ENCODE results near the gene PEAK3. TPM values are rescaled to one million over a fixed set of nuclear protein-coding genes. Genes with fewer than 3 reads are reported as not detected.

The PEAK3 gene
- polyA plus RNA-seq, 3 donors, result 2.4 to 6.3 (median 2.9) TPM

DNA sequence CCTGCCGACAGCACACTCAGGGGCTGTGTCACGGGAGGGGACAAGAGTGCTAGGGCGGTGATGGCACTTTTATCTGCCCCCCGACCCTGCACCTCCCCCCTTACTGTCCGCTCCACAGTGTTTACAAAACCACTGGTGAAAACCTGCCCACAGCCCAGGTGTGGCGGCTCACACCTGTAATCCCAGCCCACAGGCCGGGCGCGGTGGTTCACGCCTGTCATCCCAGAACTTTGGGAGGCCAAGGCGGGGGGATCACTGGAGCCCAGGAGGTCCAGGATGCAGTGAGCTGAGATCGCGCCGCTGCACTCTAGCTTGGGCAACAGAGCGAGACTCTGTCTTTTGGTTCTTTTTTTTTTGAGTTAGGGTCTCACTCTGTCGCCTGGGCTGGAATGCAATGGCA is 14.2 kb upstream of the PEAK3 start:
- Histone ChIP-seq H3K27me3 (ENCODE audit: control insufficient read depth in 2 of 2, insufficient read depth in 2 of 2, low read length in 2 of 2) (peaks cover 0 to 10% of the 10 kb centered on the region in 2 donors), H4K20me1 (ENCODE audit: insufficient read depth, low read length) (peaks cover 80% of the 10 kb centered on the region), H3K9me3 (replicated peaks in 1 of 2; ENCODE audit: control insufficient read depth in 1 of 2, insufficient read depth in 1 of 2, low read length in 2 of 2) (no peaks in the 10 kb centered on the region), H3K4me1 (ENCODE audit: control insufficient read depth in 1 of 2, insufficient read depth in 2 of 2, low read length in 2 of 2) (peaks cover 26 to 52% of the 10 kb centered on the region in 2 donors), H3K79me2 (ENCODE audit: insufficient read depth, low read length) (peaks cover 31% of the 10 kb centered on the region), H3K4me2 (replicated peaks; ENCODE audit: extremely low read depth, low read length, poor library complexity, severe bottlenecking) (no peak overlapping the region), H3K27ac (ENCODE audit: low read depth in 1 of 2, low read length in 2 of 2) (no peak overlapping the region), H3K9ac (ENCODE audit: insufficient read depth, low read length, poor library complexity, severe bottlenecking) (no peak overlapping the region), H2AFZ (ENCODE audit: insufficient read depth, low read depth, low read length, poor library complexity, severe bottlenecking) (no peak overlapping the region), H3K4me3 (replicated peaks in 1 of 3; ENCODE audit: low read depth in 2 of 3, low read length in 3 of 3) (no peak overlapping the region), H3K36me3 (replicated peaks in 1 of 2; ENCODE audit: control insufficient read depth in 1 of 2, insufficient read depth in 2 of 2, low read length in 2 of 2) (peaks cover 20 to 36% of the 10 kb centered on the region in 2 donors)
- no peak overlapping the region for H3K27ac Mint-ChIP-seq
- intact Hi-C loops (cut with micrococcal nuclease), result no loop called here
- TF ChIP-seq, protein P1, sequence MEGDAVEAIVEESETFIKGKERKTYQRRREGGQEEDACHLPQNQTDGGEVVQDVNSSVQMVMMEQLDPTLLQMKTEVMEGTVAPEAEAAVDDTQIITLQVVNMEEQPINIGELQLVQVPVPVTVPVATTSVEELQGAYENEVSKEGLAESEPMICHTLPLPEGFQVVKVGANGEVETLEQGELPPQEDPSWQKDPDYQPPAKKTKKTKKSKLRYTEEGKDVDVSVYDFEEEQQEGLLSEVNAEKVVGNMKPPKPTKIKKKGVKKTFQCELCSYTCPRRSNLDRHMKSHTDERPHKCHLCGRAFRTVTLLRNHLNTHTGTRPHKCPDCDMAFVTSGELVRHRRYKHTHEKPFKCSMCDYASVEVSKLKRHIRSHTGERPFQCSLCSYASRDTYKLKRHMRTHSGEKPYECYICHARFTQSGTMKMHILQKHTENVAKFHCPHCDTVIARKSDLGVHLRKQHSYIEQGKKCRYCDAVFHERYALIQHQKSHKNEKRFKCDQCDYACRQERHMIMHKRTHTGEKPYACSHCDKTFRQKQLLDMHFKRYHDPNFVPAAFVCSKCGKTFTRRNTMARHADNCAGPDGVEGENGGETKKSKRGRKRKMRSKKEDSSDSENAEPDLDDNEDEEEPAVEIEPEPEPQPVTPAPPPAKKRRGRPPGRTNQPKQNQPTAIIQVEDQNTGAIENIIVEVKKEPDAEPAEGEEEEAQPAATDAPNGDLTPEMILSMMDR (IDR thresholded peaks at IDR 0.05), result no peak
- no peak for DNase-seq
- H3K36me3 Mint-ChIP-seq, result peaks cover 30 to 44% of the 10 kb centered on the region in 2 donors
- H3K4me1 Mint-ChIP-seq, result peaks cover 53% of the 10 kb centered on the region
- H3K27me3 Mint-ChIP-seq (ENCODE audit: low read depth in 3 of 3), result peaks cover 8 to 27% (median 16%) of the 10 kb centered on the region in 3 donors
- peaks cover 0 to 5% (median 0%) of the 10 kb centered on the region in 7 donors for H3K9me3 Mint-ChIP-seq
- 94% methylated on average over 10 of the region's 16 CpGs for WGBS (ENCODE audit: insufficient coverage)
- H3K4me3 Mint-ChIP-seq, result no peak overlapping the region

DNA sequence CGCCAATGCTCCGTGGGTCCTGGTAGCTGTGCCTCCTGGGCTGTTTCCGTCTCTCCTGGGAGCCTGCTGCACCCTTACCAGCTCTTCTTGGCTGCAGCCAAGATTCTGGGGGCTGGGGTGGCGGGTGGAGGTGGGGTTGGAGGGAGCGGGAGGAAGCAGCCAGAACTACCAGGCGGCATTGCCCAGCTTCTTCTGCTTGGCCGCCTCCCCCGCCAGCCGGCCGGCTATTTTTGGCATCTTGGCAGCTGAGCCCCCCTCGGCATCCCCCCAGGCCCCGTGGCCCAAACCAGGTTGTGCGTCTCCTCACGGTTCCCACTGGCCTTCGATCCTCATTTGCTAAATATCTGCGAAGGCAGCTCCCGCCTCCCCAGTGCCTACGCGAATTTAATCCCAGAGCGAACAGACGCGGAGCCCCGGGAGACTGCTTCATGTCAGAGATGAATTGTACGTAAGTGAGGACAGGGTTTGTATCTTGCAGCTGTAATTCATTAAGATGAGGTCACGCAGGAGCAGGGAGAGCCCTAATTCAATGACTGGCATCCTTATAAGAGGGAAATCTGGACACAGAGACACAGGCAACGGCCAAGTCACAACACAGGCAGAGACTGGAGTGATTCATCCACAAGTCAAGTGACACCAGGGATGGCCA is 12.8 kb upstream of the PEAK3 start:
- Histone ChIP-seq H3K36me3 (replicated peaks in 1 of 2; ENCODE audit: control insufficient read depth in 1 of 2, insufficient read depth in 2 of 2, low read length in 2 of 2) (peaks cover 20 to 36% of the 10 kb centered on the region in 2 donors), H3K4me1 (ENCODE audit: control insufficient read depth in 1 of 2, insufficient read depth in 2 of 2, low read length in 2 of 2) (peaks cover 22 to 50% of the 10 kb centered on the region in 2 donors), H3K4me2 (replicated peaks; ENCODE audit: extremely low read depth, low read length, poor library complexity, severe bottlenecking) (peak overlapping the region; percentile 50), H3K79me2 (ENCODE audit: insufficient read depth, low read length) (peaks cover 43% of the 10 kb centered on the region), H3K27ac (ENCODE audit: low read depth in 1 of 2, low read length in 2 of 2) (no peak overlapping the region), H3K27me3 (ENCODE audit: control insufficient read depth in 2 of 2, insufficient read depth in 2 of 2, low read length in 2 of 2) (no peaks in the 10 kb centered on the region), H3K4me3 (replicated peaks in 1 of 3; ENCODE audit: low read depth in 2 of 3, low read length in 3 of 3) (no peak overlapping the region), H2AFZ (ENCODE audit: insufficient read depth, low read depth, low read length, poor library complexity, severe bottlenecking) (no peak overlapping the region), H3K9me3 (replicated peaks in 1 of 2; ENCODE audit: control insufficient read depth in 1 of 2, insufficient read depth in 1 of 2, low read length in 2 of 2) (no peaks in the 10 kb centered on the region), H4K20me1 (ENCODE audit: insufficient read depth, low read length) (peaks cover 74% of the 10 kb centered on the region), H3K9ac (ENCODE audit: insufficient read depth, low read length, poor library complexity, severe bottlenecking) (no peak overlapping the region)
- H3K27me3 Mint-ChIP-seq (ENCODE audit: low read depth in 3 of 3), result peaks cover 0 to 17% (median 8%) of the 10 kb centered on the region in 3 donors
- no peak overlapping the region for H3K4me3 Mint-ChIP-seq
- H3K9me3 Mint-ChIP-seq, result peaks cover 0 to 3% (median 0%) of the 10 kb centered on the region in 7 donors
- H3K27ac Mint-ChIP-seq, result peak overlapping the region in 2 of 7 donors; percentile 16 to 41
- peaks cover 48% of the 10 kb centered on the region for H3K4me1 Mint-ChIP-seq
- WGBS (ENCODE audit: insufficient coverage), result 52% methylated on average over 26 of the region's 26 CpGs
- TF ChIP-seq, protein P1 (IDR thresholded peaks at IDR 0.05), result no peak
- no peak for DNase-seq
- intact Hi-C loops (cut with micrococcal nuclease), result no loop called here
- peaks cover 28 to 44% of the 10 kb centered on the region in 2 donors for H3K36me3 Mint-ChIP-seq
